GM21576 (cell line): ENCODE results near the gene MAGT1.
A peak's percentile ranks its signal among the peaks of the same experiment; 100 is the strongest.
"Not testable (repeated sequence)": the region's sequence is repeated elsewhere in the genome, so short reads cannot be mapped to it uniquely, and the experiment has no call there.

Experiments used
- ATAC-seq: cut with Tn5 transposase; IDR thresholded peaks from one replicate; pipeline ENCODE4 v1.9.1; 2021; ENCODE audit warnings: mild to moderate bottlenecking, moderate library complexity; ENCODE audit not compliant: unreplicated experiment

The MAGT1 gene

GRCh38 chrX:77875372-77875771 lies 19.9 kb downstream of the MAGT1 start:
- no peak for ATAC-seq

- ATAC-seq: not testable (repeated sequence)
These were observed 63.7 kb downstream of the MAGT1 start for GRCh38 chrX:77831544-77831943.

- ATAC-seq: not testable (repeated sequence)
These were observed 73.2 kb downstream of the MAGT1 start for GRCh38 chrX:77821989-77822388.

GRCh38 chrX:77820091-77820727 lies 75.0 kb downstream of the MAGT1 start:
- no peak for ATAC-seq

- no peak for ATAC-seq
These were observed 81.0 kb downstream of the MAGT1 start for GRCh38 chrX:77814210-77814609.

GRCh38 chrX:77802201-77802600 lies 93.0 kb downstream of the MAGT1 start:
- ATAC-seq: no peak

GRCh38 chrX:77795124-77795523 lies 100.1 kb downstream of the MAGT1 start:
- no peak for ATAC-seq

GRCh38 chrX:77793946-77794345 lies 101.3 kb downstream of the MAGT1 start:
- ATAC-seq: no peak

GRCh38 chrX:77788050-77788449 lies 107.2 kb downstream of the MAGT1 start:
- no peak for ATAC-seq

- peak; percentile 6 for ATAC-seq
These were observed 108.9 kb downstream of the MAGT1 start for GRCh38 chrX:77786365-77786680.

- peak; percentile 92 for ATAC-seq
These were observed 109.5 kb downstream of the MAGT1 start, which contains the start of gene ATRX for GRCh38 chrX:77785486-77786364. Gene ATRX (minus strand): TSS chrX:77786216. CDS start chrX:77786001, 215 bp downstream.

- peak; percentile 44 for ATAC-seq
These were observed 115.5 kb downstream of the MAGT1 start for GRCh38 chrX:77779695-77780094.

GRCh38 chrX:77776659-77777058 lies 118.6 kb downstream of the MAGT1 start:
- no peak for ATAC-seq
